NOMO-1 (cell line): ENCODE data around the gene TMEM82.

Experiments
- DNase-seq, 2 experiments: peaks; one replicate each; lab custom pipeline; 2025; ENCODE audit not compliant: unreplicated experiment in 2 of 2; lab: John Stamatoyannopoulos, UW

The TMEM82 gene

DNA sequence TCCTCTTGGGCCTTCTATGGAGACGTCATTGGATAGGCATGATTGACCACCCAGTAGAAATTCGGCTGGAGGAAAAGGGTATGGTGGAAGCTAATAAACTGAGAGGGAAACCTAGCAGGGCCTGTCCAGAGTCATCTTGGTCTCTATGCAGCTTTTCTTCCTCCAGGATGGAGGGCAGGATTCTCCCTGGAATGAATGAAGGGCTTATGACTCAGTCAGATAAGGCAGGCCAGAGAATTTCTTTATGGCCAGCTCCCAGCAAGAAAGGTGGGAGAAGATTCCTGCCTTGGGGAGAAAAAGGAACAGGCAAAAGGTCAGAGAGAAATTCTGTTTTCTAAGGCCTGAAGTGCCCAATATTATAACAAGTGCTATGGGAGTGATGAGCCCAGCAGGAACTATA, 33.4 kb downstream of the TMEM82 start:
- no peak for DNase-seq

DNA sequence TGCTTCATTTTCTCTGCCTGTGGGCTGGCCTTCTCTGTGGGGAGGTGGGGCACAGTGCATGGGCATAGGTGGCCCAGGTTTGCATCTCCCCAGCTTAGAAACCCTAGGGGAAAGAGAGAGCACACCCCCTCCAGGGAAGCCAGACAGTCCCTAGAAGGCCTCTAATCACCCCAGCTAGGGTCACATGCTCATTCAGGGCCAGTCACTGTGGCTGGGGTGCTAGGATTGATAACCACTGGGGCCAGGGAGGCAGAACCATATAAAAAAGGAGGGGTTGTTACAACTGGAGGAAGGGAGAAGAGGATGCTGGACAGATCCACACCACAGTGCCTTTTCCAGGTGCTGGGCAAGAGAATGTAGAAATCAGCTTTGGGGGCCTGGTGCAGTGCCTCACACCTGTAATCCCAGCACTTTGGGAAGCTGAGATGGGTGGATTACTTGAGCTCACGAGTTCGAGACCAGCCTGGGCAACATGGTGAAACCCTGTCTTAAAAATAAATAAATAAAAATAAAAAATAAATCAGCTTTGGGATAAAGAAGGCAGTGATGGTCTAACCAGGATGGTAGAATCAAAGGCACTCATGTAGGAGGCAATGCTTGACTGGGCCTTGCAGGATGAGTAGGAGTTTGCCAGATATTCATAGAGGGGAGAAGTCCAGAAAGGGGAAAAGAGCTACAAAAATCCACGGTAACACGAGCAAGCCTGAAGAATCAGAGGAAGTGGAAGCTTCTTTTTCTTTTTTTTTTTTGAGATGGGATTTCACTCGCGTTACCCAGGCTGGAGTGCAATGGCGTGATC, 35.8 kb downstream of the TMEM82 start:
- no peak for DNase-seq

DNA sequence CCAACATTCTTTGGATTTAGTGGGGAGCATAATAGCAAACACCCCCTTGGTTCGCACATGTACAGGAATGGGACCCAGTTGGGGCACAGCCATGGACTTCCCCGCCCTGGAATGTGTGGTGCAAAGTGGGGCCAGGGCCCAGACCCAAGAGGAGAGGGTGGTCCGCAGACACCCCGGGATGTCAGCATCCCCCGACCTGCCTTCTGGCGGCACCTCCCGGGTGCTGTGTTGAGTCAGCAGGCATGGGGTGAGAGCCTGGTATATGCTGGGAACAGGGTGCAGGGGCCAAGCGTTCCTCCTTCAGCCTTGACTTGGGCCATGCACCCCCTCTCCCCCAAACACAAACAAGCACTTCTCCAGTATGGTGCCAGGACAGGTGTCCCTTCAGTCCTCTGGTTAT, 43.4 kb downstream of the TMEM82 start:
- no peak for DNase-seq

DNA sequence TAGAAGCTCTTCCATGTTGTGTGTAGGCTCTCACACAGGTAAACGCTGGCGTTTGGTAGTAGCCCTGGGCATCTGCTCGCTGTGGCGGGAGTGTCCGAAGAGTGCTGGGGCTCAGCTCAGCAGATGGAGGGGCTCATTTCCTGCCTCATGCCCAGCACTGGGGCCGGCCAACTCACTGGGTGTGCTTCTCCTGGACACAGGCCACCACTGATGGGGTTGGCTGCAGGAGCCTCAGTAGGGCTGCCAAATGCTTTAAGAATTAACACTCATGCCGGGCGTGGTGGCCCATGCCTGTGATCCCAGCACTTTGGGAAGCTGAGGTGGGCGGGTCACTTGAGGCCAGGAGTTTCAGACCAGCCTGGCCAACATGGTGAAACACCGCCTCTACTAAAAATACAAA, 44.3 kb downstream of the TMEM82 start:
- DNase-seq: no peak

DNA sequence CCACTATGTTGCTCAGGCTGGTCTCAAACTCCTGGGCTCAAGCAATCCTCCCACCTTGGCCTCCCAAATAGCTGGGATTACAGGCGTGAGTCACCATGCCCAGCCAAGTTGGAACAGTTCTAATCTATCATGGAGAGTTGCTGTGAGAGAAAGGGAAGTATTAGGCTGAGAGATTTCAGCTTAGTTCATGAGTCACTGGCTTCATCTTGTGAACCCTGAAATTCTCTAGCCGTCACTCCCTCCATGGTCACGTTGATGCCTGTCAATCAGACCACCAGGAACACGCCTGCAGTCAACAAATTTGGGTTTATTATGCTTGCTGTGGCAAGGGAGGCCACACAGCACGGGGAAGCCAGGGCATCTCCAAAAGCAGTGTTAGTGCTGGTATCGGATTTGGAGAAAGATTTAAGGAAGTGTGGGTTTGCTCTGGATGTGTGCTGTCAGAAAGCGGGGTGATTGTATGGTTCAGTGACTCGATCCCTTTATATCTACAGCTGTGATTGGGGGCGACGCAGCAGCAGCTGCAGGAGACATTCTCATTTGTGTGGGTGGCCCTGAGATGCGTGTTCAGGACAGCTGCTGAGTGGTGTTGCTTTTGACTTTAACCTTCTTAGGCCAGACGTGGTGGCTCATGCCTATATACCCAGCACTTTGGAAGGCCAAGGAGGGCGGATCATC, 46.5 kb downstream of the TMEM82 start:
- DNase-seq: peak in 1 of 2 experiments; percentile 53

DNA sequence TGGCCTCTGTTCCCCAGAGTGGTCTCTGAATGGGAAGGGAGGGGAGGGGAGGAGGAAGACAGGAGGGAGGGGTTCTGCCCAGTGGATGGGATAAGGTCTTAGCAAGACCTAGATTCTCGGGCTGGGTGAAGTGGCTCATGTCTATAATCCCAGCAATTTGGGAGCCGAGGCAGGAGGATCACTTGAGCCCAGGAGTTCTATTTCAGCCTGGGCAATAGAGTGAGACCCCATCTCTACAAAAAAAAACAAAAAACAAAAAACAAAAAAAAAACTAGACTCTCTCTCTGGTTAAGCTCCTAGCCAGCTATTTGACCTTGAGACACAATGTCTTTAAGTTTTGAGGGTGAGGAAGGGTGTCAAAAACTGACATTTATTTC, 53.8 kb downstream of the TMEM82 start:
- no peak for DNase-seq
